Effector memory CD8-positive, alpha-beta T cell (primary cell): Measurements from ENCODE around the gene CLDN20.
A peak's percentile ranks its signal among the peaks of the same experiment; 100 is the strongest.
"Not testable (repeated sequence)": the region's sequence is repeated elsewhere in the genome, so short reads cannot be mapped to it uniquely, and the experiment has no call there.

Experiments used
- ATAC-seq: fragments of 150-1000 bp; cut with Tn5 transposase; replicated peaks from 2 replicates; pipeline ENCODE4 v1.10.0; 2021; ENCODE audit warnings: mild to moderate bottlenecking, moderate library complexity
- DNase-seq, 3 experiments: peaks; one replicate each; pipeline ENCODE4 v3.0.0; 2021
- H3K27ac Mint-ChIP-seq, 2 donors: one replicate each; pipeline ENCODE4 v1.8.0; 2022; ENCODE audit warnings: mild to moderate bottlenecking in 2 of 2, mixed read lengths in 2 of 2, moderate library complexity in 2 of 2
- H3K27me3 Mint-ChIP-seq, 2 donors: one replicate each; pipeline ENCODE4 v1.8.0; 2022; ENCODE audit warnings: mixed read lengths in 2 of 2
- H3K36me3 Mint-ChIP-seq: one replicate; pipeline ENCODE4 v1.8.0; 2022; ENCODE audit warnings: mild to moderate bottlenecking, moderate library complexity, mixed read lengths; ENCODE audit not compliant: insufficient read depth
- H3K4me1 Mint-ChIP-seq, 2 donors: one replicate each; pipeline ENCODE4 v1.8.0; 2022; ENCODE audit warnings: low read depth in 2 of 2, mixed read lengths in 2 of 2
- H3K4me3 Mint-ChIP-seq, 2 donors: one replicate each; pipeline ENCODE4 v1.8.0; 2022; ENCODE audit warnings: mild to moderate bottlenecking in 2 of 2, mixed read lengths in 2 of 2, moderate library complexity in 2 of 2
- H3K9me3 Mint-ChIP-seq, 2 donors: one replicate each; pipeline ENCODE4 v1.8.0; 2022; ENCODE audit warnings: mixed read lengths in 2 of 2
- total RNA-seq, 9 experiments: gene quantifications; one replicate each; lab custom pipeline; 2026; lab: John Stamatoyannopoulos, UW

CLDN20 gene
- total RNA-seq = 0 to 0.67 (median 0.07) reads per million in 9 experiments

- Mint-ChIP-seq H3K36me3 (peaks cover 21% of the 10 kb centered on the region), H3K9me3 (no peaks in the 10 kb centered on the region), H3K27me3 (no peaks in the 10 kb centered on the region), H3K4me3 (no peak within 1 kb of the TSS), H3K4me1 (peaks cover 9 to 14% of the 10 kb centered on the region in 2 donors), H3K27ac (peak within 1 kb of the TSS in 1 of 2 donors; percentile 80)
- DNase-seq = no peak
- no peak for ATAC-seq
Observed at GRCh38 chr6:155263373-155264063, at the start of gene CLDN20. Gene CLDN20 (plus strand): TSS chr6:155264013. CDS start chr6:155275720, 11,707 bp downstream.

- no peak for ATAC-seq
- H3K27ac Mint-ChIP-seq = no peak overlapping the region
- no peak overlapping the region for H3K4me3 Mint-ChIP-seq
- no peaks in the 10 kb centered on the region for H3K9me3 Mint-ChIP-seq
- DNase-seq = no peak
- peaks cover 0 to 2% of the 10 kb centered on the region in 2 donors for H3K4me1 Mint-ChIP-seq
- peaks cover 7 to 29% of the 10 kb centered on the region in 2 donors for H3K27me3 Mint-ChIP-seq
- peaks cover 5% of the 10 kb centered on the region for H3K36me3 Mint-ChIP-seq
Observed at GRCh38 chr6:155215906-155216305, 47.9 kb upstream of the CLDN20 start.

- Mint-ChIP-seq H3K4me3 (no peak overlapping the region), H3K4me1 (peaks cover 0 to 2% of the 10 kb centered on the region in 2 donors), H3K9me3 (no peaks in the 10 kb centered on the region), H3K27me3 (peaks cover 7 to 29% of the 10 kb centered on the region in 2 donors), H3K27ac (no peak overlapping the region), H3K36me3 (peaks cover 6% of the 10 kb centered on the region)
- ATAC-seq (no peak), DNase-seq (no peak)
Observed at GRCh38 chr6:155216312-155217046, 47.3 kb upstream of the CLDN20 start.

- H3K36me3 Mint-ChIP-seq, H3K4me1 Mint-ChIP-seq, ATAC-seq, H3K4me3 Mint-ChIP-seq, H3K27ac Mint-ChIP-seq, DNase-seq, H3K9me3 Mint-ChIP-seq: not testable (repeated sequence)
- H3K27me3 Mint-ChIP-seq = peaks cover 7 to 29% of the 10 kb centered on the region in 2 donors
Observed at GRCh38 chr6:155218711-155219110, 45.1 kb upstream of the CLDN20 start.

GRCh38 chr6:155219299-155219698 lies 44.5 kb upstream of the CLDN20 start:
- H3K4me3 Mint-ChIP-seq = no peak overlapping the region
- no peak overlapping the region for H3K27ac Mint-ChIP-seq
- DNase-seq (no peak), ATAC-seq (no peak)
- H3K36me3 Mint-ChIP-seq = peaks cover 6% of the 10 kb centered on the region
- H3K27me3 Mint-ChIP-seq = peaks cover 7 to 29% of the 10 kb centered on the region in 2 donors
- peaks cover 7% of the 10 kb centered on the region in 2 donors for H3K4me1 Mint-ChIP-seq
- H3K9me3 Mint-ChIP-seq = no peaks in the 10 kb centered on the region

GRCh38 chr6:155219858-155220301 lies 43.9 kb upstream of the CLDN20 start:
- Mint-ChIP-seq H3K36me3 (peaks cover 6% of the 10 kb centered on the region), H3K9me3 (no peaks in the 10 kb centered on the region), H3K27me3 (peaks cover 7 to 29% of the 10 kb centered on the region in 2 donors), H3K4me3 (no peak overlapping the region), H3K4me1 (peaks cover 13% of the 10 kb centered on the region in 2 donors), H3K27ac (no peak overlapping the region)
- ATAC-seq (no peak), DNase-seq (no peak)

GRCh38 chr6:155221086-155221485 lies 42.7 kb upstream of the CLDN20 start:
- Mint-ChIP-seq H3K27me3 (peaks cover 7 to 29% of the 10 kb centered on the region in 2 donors), H3K9me3 (no peaks in the 10 kb centered on the region)

GRCh38 chr6:155222506-155222905 lies 41.3 kb upstream of the CLDN20 start:
- ATAC-seq (no peak), DNase-seq (no peak)
- Mint-ChIP-seq H3K9me3 (no peaks in the 10 kb centered on the region), H3K36me3 (peaks cover 6% of the 10 kb centered on the region), H3K27me3 (peaks cover 0 to 25% of the 10 kb centered on the region in 2 donors), H3K27ac (no peak overlapping the region), H3K4me3 (no peak overlapping the region), H3K4me1 (peaks cover 13 to 14% of the 10 kb centered on the region in 2 donors)

More at GRCh38 chr6:155221086-155221485, 42.7 kb upstream of the CLDN20 start:
- no peak for ATAC-seq
- no peak for DNase-seq
- no peak overlapping the region for H3K4me3 Mint-ChIP-seq
- peak overlapping the region in 1 of 2 donors; percentile 49 for H3K27ac Mint-ChIP-seq
- peaks cover 13 to 14% of the 10 kb centered on the region in 2 donors for H3K4me1 Mint-ChIP-seq
- H3K36me3 Mint-ChIP-seq = peaks cover 6% of the 10 kb centered on the region

GRCh38 chr6:155223646-155224451 lies 40.0 kb upstream of the CLDN20 start:
- Mint-ChIP-seq H3K27me3 (peaks cover 0 to 29% of the 10 kb centered on the region in 2 donors), H3K4me3 (peak overlapping the region; percentile 26 to 71), H3K36me3 (peaks cover 6% of the 10 kb centered on the region), H3K27ac (peak overlapping the region; percentile 63 to 97), H3K4me1 (peaks cover 13 to 14% of the 10 kb centered on the region in 2 donors), H3K9me3 (no peaks in the 10 kb centered on the region)
- DNase-seq (peak; percentile 11 to 27 (median 16)), ATAC-seq (peak; percentile 95)

GRCh38 chr6:155224618-155225017 lies 39.2 kb upstream of the CLDN20 start:
- H3K4me3 Mint-ChIP-seq = peak overlapping the region in 1 of 2 donors; percentile 71
- H3K9me3 Mint-ChIP-seq = no peaks in the 10 kb centered on the region
- H3K4me1 Mint-ChIP-seq = peaks cover 12 to 14% of the 10 kb centered on the region in 2 donors
- peaks cover 0 to 28% of the 10 kb centered on the region in 2 donors for H3K27me3 Mint-ChIP-seq
- ATAC-seq (no peak), DNase-seq (no peak)
- H3K36me3 Mint-ChIP-seq = peaks cover 6% of the 10 kb centered on the region
- peak overlapping the region; percentile 63 to 97 for H3K27ac Mint-ChIP-seq

GRCh38 chr6:155227046-155227445 lies 36.8 kb upstream of the CLDN20 start:
- Mint-ChIP-seq H3K27ac (no peak overlapping the region), H3K9me3 (no peaks in the 10 kb centered on the region), H3K36me3 (peaks cover 3% of the 10 kb centered on the region), H3K4me3 (no peak overlapping the region), H3K27me3 (peaks cover 0 to 26% of the 10 kb centered on the region in 2 donors), H3K4me1 (peaks cover 11 to 14% of the 10 kb centered on the region in 2 donors)
- DNase-seq (no peak), ATAC-seq (no peak)

GRCh38 chr6:155228546-155229166 lies 35.2 kb upstream of the CLDN20 start:
- Mint-ChIP-seq H3K9me3 (no peaks in the 10 kb centered on the region), H3K36me3 (peaks cover 3% of the 10 kb centered on the region), H3K27ac (no peak overlapping the region), H3K4me3 (no peak overlapping the region), H3K27me3 (peaks cover 0 to 26% of the 10 kb centered on the region in 2 donors), H3K4me1 (peaks cover 11 to 14% of the 10 kb centered on the region in 2 donors)
- ATAC-seq (no peak), DNase-seq (no peak)
